ENCODE results near the gene AFF3.
"Not testable (repeated sequence)": the region's sequence is repeated elsewhere in the genome, so short reads cannot be mapped to it uniquely, and the experiment has no call there.

AFF3 gene

DNA sequence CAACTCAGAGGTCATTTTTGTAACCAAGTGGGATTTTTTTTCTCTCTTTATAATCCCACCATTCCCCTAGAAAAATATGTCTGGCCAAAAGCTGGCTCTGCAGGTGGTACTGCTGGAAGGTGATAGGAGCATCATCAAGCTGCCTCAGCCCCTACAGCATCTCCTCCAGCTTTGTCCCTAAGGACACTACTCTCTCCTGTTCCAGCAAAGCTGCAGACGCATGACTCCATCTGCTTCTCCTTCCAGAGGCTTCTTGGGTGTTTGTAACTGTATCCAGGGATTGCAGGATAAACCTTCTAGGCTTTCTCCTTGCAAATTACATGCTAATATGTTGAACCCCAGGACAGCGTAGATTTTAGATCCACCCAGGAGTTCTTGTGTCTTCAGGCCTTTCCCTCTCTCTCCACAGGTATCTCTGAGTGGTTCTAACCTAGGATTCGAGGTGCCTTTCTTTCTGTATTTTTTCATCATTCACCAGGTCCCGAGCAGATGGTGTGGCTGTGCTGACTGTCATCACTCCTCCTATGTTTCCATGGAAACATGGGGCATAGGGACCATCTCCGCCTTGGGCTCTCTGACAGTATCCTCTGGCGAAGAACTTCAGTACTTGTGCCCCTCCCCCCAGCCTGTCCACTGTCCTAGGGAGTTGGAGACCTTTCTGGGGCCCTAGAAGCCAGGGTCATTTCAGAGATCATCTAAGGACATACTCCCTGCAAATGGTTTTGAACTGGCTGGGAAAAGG, 34.3 kb downstream of the AFF3 start:
- DNase-seq (ENCODE audit: low read depth in 3 of 3) = no peak

DNA sequence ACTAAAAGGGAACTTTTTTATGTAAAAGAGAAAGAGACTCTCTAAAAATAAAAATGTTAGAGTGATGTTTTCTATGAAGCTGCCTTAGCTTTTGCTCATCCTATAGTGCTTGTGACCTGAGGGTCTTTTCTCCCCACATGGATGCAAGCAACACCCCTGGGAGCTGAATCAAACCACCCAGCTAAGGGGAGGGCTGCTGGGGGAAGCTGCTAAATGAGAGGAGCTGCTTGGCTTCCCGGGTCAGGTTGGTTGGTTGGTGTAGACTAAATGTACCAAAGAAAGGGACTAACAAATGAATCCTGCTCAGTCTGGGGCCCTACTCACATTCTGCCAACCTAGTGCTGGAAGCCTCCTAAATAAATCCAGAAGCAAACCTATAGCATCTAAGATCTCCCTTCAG, 35.0 kb downstream of the AFF3 start:
- DNase-seq (ENCODE audit: low read depth in 3 of 3) = no peak

DNA sequence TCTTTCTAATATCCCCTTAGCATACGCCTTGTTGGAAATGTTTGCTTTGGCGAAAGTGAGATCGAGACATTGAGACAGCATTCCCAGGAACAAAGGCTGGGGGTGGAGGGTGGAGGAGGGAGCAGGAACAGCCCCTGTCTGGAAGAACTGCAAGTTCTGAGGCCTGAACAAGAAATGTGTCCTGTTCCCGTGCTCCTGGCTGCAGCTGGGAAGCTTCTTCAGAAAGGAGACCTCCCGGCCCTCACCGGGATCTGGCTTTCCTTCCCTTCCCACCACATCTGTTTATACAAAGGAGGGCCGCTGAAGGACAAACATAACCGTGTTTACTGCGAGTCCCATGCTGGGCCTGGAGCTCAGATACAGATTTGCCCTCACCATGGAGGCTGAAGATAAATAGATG, 35.9 kb downstream of the AFF3 start:
- DNase-seq (ENCODE audit: low read depth in 3 of 3) = no peak

- DNase-seq (ENCODE audit: low read depth in 3 of 3) = no peak
Measured at GRCh38 chr2:100105678-100106054, 36.7 kb downstream of the AFF3 start.

- DNase-seq (ENCODE audit: low read depth in 3 of 3) = peak in 1 of 3 experiments; percentile 14
Measured at GRCh38 chr2:100104718-100105677, 37.4 kb downstream of the AFF3 start.

GRCh38 chr2:100104265-100104664, 38.1 kb downstream of the AFF3 start:
- DNase-seq (ENCODE audit: low read depth in 3 of 3) = not testable (repeated sequence)

DNA sequence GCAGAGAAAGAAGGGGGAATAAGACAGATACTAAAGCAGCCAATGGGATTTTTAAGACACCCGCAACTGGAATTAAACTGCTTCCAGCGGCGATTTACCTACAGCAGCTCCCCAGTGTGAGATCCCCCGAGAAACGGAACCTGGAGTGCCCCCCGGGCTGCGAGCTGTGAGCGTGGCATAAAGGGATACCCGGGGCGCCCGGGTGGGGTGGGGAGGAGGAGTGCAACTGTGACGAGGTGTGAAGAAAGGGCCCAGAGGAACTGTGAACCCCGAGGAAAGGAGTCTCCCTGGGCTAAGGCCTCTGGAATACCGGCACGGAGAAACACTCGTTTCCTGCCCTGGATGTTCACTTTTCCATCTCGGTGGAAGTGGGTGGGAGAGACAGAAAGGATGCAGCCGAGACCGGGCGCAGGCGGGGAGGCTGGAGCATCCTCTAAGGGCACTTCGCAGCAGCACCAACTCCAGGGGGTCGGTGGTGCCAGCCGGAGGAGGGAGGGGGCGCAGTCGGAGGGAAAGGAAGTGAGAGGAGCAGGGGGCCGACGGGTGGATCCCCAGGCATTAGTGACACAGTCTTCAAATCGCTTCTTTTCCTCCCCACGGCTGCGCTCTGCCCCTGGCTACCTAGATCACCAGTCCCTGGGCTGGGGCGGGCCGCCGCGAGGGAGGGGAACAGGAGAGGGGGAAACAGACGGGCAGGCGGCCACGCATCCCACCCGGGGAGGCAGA, 38.7 kb downstream of the AFF3 start:
- not testable (repeated sequence) for DNase-seq (ENCODE audit: low read depth in 3 of 3)

DNA sequence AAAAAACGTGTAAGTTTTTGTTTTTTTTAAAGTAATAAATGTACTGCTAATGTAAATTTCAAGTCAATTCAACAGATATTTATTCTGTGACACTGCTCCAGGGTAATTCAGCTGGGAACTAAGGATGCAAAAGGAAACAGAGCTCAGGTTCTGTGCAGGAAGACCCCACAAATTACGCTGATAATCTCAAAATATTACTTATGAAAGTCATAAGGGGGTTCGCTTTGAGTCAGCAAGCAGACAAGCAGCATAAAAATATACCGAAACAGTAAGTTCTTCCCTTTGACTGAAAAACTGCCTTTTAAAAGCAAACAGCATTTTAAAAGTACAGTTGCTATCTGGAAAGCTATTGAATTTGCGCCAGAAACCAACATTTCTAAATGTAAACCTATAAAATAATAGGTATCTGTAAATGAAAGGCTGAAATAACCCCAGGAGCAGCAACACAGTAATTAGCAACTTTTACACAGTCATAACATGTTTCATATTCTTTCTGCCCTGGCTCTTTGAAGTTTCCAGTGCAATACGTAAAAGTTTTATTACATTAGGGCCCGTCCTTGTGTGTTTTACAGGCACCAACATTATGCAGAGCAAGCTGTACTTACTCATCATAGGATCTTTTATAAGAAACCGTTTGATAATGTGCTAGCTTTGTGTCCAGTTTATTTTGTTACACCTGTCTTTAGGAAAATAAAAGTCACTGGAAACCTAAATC, 39.8 kb downstream of the AFF3 start:
- not testable (repeated sequence) for DNase-seq (ENCODE audit: low read depth in 3 of 3)

DNA sequence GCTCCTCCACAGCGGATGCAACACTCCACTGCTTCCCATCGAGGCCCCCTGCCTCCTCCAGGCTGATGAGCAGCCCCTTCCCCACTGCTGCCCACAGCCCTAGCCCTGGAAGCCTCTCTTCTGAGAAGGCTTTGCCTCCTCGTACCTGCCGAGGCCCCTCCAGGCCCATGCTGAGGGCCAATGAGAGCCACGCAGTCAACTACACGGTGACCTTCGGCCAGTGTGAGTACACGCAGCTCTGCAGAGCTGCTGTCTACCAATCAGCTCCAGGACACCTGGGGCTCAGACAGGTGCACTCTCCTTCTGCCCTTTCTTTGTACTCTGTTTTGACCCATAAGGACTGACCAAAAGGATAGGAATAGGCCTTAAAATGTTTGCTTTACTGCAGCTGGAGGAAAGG, 43.5 kb downstream of the AFF3 start:
- DNase-seq (ENCODE audit: low read depth in 3 of 3) = not testable (repeated sequence)

DNA sequence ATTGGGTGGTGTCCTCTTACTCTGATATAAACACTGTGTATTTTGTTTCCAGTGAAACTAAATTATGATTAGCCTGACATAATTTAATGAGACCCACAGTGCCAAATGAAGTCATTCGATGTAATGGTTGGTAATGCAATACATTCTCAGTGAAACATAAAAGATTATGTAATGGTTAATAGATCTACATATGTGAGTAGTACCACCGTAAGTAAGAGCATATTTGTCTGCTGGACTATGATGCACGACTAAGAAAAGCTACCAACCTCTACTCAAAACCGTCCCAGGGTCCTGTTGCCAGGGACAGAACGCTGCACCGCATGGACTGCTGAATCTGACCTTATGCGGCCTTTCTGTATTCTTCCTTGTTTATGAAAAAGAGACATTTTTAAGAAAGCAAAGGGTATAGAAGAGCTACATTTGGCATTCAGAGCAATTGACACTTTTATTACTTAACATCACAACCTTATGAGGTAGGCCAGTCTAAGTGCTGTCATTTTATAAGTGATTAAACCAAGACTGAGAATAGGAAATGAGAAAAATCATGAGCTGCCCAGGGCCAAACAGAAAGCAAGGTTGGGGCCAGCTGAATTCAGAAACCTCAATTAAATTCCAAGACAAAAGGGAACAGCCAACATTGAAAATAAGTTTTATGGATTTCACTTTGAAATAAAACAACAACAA, 44.6 kb downstream of the AFF3 start:
- not testable (repeated sequence) for DNase-seq (ENCODE audit: low read depth in 3 of 3)

GRCh38 chr2:100095845-100096244, 46.5 kb downstream of the AFF3 start:
- not testable (repeated sequence) for DNase-seq (ENCODE audit: low read depth in 3 of 3)

GRCh38 chr2:100091807-100092206, 50.6 kb downstream of the AFF3 start:
- DNase-seq (ENCODE audit: low read depth in 3 of 3) = not testable (repeated sequence)

GRCh38 chr2:100085744-100086143, 56.6 kb downstream of the AFF3 start:
- DNase-seq (ENCODE audit: low read depth in 3 of 3) = not testable (repeated sequence)

GRCh38 chr2:100083421-100084216, 58.8 kb downstream of the AFF3 start:
- DNase-seq (ENCODE audit: low read depth in 3 of 3) = not testable (repeated sequence)

DNA sequence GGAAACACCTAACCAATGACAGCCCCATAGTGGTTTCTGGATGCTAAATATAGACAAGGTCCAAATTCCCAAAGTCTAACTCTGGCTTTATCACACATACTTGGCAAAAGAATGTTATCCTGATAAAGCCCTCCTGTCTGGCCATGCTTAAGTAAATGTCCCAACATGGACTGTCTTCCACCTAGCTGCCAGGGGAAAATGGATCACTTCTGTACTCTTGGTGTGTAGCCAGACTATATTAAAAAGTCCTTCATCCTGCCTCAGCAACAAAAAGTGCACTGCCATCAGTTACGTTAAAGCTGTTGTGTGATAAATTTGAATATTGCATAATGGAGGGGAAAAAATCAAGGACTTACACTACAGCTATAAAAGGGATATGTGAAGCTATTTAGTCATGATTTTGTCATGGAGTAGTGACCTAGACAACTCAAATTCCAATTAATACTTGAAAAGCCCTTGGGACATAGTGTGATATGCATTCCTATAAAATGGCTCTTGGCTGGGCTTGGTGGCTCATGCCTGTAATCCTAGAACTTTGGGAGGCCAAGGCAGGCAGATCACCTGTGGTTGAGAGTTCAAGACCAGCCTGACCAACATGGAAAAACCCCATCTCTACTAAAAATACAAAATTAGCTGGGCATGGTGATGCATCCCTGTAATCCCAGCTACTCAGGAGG, 60.0 kb downstream of the AFF3 start:
- not testable (repeated sequence) for DNase-seq (ENCODE audit: low read depth in 3 of 3)

DNA sequence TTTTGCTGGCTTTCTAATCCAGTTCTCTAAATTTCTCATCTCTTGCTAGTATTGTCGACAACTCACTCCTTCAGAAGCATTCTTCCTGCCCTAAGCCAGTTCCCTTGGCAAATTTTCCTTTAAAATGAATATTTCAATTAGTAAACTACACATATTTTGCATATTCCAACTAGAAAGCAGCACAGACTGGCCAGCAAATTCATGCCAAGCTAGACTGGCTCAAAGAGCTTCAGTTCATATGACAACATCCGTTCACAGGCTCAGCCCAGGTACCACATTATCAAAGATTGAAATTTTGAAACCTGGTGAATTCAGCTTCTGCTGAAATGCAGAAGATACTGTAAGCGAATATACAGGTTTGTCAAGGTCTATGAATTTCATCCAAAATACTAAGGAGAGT, 64.5 kb downstream of the AFF3 start:
- no peak for DNase-seq (ENCODE audit: low read depth in 3 of 3)

DNA sequence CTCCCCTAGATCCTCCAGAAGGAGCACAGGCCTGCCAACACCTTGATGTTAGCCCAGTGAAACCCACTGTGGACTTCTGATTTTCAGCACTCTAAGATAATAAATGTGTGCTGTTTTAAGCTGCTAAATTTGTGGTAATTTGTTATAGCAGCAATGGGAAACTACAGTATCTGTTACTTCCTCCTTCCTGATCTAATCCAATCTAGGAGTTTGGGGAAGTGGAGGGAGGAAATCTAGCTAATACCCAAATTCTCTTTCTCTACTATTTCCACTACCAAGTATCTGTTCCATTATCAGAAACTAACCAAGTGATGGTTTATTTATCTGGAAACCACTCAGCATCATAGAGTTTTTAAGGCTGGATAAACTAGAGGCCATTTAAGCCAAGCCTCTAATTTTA, 64.9 kb downstream of the AFF3 start:
- no peak for DNase-seq (ENCODE audit: low read depth in 3 of 3)

DNA sequence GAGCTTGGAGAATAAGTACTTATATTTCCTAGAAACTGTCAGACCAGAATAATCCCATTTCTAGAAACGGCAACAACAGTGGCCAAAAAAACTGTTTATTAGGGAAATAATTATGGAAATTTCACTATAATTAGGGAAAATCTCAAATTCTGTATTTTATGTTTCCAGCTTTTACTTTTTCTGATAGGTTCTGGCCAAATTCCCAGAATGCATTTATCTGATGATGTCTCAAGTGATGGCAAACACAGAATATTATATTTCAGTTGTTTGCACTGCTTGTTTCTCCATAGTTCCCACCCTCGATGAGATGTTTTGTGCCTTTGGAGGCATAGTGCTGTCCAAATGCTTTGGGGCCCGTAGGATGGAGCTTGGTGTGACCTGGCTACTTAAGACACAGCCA, 66.9 kb downstream of the AFF3 start:
- DNase-seq (ENCODE audit: low read depth in 3 of 3) = no peak

GRCh38 chr2:100073110-100073509, 69.3 kb downstream of the AFF3 start:
- no peak for DNase-seq (ENCODE audit: low read depth in 3 of 3)
